HEK293 (cell line): Measurements from ENCODE around the gene RNU1-2.

ENCODE experiments used
- CTCF ChIP-seq: fragments of 450-650 bp; formaldehyde crosslinking; IDR thresholded peaks from 2 replicates; pipeline ENCODE4 v1.5.1; 2016; ENCODE audit warnings: missing biosample characterization, missing genetic modification characterization
- KLF1 ChIP-seq: fragments of 450-650 bp; formaldehyde crosslinking; IDR thresholded peaks from 2 replicates; pipeline ENCODE4 v1.5.1; 2016; ENCODE audit warnings: missing biosample characterization, missing genetic modification characterization
- SETDB1 ChIP-seq: IDR thresholded peaks from one replicate; pipeline ENCODE4 v1.6.1; 2017; ENCODE audit warnings: mild to moderate bottlenecking, low read length, moderate library complexity, mixed read lengths; ENCODE audit not compliant: insufficient read length
- TF ChIP-seq, protein P1 (sequence below): fragments of 450-650 bp; IDR thresholded peaks from 2 replicates; pipeline ENCODE4 v1.5.1; 2018; ENCODE audit warnings: missing biosample characterization, mild to moderate bottlenecking, missing genetic modification characterization

- TF ChIP-seq, protein P1, sequence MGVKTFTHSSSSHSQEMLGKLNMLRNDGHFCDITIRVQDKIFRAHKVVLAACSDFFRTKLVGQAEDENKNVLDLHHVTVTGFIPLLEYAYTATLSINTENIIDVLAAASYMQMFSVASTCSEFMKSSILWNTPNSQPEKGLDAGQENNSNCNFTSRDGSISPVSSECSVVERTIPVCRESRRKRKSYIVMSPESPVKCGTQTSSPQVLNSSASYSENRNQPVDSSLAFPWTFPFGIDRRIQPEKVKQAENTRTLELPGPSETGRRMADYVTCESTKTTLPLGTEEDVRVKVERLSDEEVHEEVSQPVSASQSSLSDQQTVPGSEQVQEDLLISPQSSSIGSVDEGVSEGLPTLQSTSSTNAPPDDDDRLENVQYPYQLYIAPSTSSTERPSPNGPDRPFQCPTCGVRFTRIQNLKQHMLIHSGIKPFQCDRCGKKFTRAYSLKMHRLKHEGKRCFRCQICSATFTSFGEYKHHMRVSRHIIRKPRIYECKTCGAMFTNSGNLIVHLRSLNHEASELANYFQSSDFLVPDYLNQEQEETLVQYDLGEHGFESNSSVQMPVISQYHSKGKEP = no peak
- TF ChIP-seq CTCF (tag by site-specific recombination) = no peak
- TF ChIP-seq SETDB1 = peak; percentile 93
- TF ChIP-seq KLF1 (tag by site-specific recombination) = no peak
Measured at GRCh38 chr1:16905868-16906702, 10.3 kb downstream of the RNU1-2 start.
